Body of pancreas (tissue), 4 donors: ENCODE data around the gene RABGAP1. TPM values are rescaled to one million over a fixed set of nuclear protein-coding genes. Genes with fewer than 3 reads are reported as not detected.

Experiments
- ATAC-seq: fragments of 150-250 bp; one replicate; pipeline ENCODE4 v1.9.1; 2016
- DNase-seq, 4 donors: peaks; one replicate each; pipeline ENCODE4 v3.0.0-alpha.2; 2019
- H3K27ac ChIP-seq, 4 donors: fragments of 200-600 bp; sonication (generic); 1 replicate in 3 of 4; 2 replicates in 1 of 4; pipeline versions ENCODE4 v1.5.1 to v1.6.1; 2016 to 2019; ENCODE audit warnings: mild to moderate bottlenecking in 1 of 4, mixed read lengths in 1 of 4, moderate library complexity in 1 of 4
- H3K27me3 ChIP-seq, 2 donors: fragments of 200-600 bp; sonication (generic); one replicate each; pipeline ENCODE4 v1.6.0; 2016; ENCODE audit warnings: mild to moderate bottlenecking in 1 of 2
- H3K36me3 ChIP-seq, 2 donors: fragments of 200-600 bp; sonication (generic); replicated peaks in 1 of 2; 2 replicates each; pipeline ENCODE4 v1.5.1; 2016; ENCODE audit warnings: low read depth in 2 of 2; ENCODE audit not compliant: insufficient read depth in 1 of 2
- H3K4me1 ChIP-seq: fragments of 200-600 bp; sonication (generic); one replicate; pipeline ENCODE4 v1.6.0; 2016
- H3K4me3 ChIP-seq, 2 donors: fragments of 200-600 bp; sonication (generic); 1 replicate in 1 of 2; 2 replicates in 1 of 2; pipeline ENCODE4 v1.5.1; 2016 to 2019
- H3K9me3 ChIP-seq, 3 donors: fragments of 200-600 bp; sonication (generic); 1 replicate in 2 of 3; 2 replicates in 1 of 3; pipeline ENCODE4 v1.5.1; 2016
- CTCF ChIP-seq, 7 experiments: fragments of 450-650 bp in 4 of 7; fragments of 200-600 bp in 3 of 7; sonication (generic) in 3 of 7; IDR thresholded peaks; one replicate each; pipeline ENCODE4 v1.5.1; 2016 to 2019; ENCODE audit warnings: antibody characterized with exemption in 7 of 7
- POLR2A ChIP-seq, 3 donors: fragments of 450-650 bp; IDR thresholded peaks; one replicate each; pipeline ENCODE4 v1.6.1; 2016; ENCODE audit warnings: antibody characterized with exemption in 3 of 3, mild to moderate bottlenecking in 2 of 3
- WGBS, 2 donors: methylation state at CpG; one replicate each; pipeline ENCODE4 v1.1.5; 2017; 5-methylcytosine and 5-hydroxymethylcytosine counted together
- intact Hi-C: fragments of 100-400 bp; cut with DNase I; formaldehyde crosslinking; loops from one replicate; pipeline ENCODE4 v1.15.1; 2023
- total RNA-seq, 2 donors: library from RNA; depleted of rRNA; stranded (reverse); fragments of >200 nt; gene quantifications; one replicate each; pipeline ENCODE4 v1.1.0, GENCODE V29; 2016

Gene RABGAP1
- total RNA-seq, 2 donors from 2014 or later, result 31.1 to 33.6 TPM

DNA sequence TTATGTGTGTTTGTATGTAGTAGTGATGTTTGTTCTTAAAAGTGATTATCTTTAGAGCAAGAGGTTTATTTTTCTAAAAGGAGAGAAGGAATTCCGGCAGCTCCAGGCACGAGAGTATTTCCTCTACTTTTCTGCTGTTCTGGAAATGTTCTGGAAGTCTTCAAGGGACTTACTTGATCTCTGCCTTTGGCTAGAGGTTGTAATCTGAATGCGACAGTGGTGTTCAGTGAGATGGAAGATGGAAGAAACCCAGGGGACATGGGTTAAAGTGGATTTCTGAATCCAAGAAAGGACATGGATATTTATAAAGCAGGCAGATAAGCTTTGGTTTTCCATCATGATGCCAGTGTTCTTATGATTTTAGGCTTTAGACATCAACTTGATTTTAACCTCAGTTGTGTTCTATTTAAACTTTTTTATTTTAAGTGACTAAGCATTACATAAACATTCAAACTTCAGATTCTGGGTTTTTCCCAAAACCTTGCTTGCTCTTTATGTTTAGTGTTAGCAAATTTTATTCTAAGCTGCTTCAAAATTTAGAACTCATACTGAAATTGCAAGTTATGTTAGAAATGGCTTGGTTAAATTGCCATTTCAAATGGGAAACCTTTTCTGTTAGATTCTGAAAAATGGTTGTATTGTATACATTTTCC, 96.2 kb downstream of the RABGAP1 start:
- H3K36me3 ChIP-seq, result no peaks in the 10 kb centered on the region
- no peaks in the 10 kb centered on the region for H3K27me3 ChIP-seq
- no peak for DNase-seq
- H3K9me3 ChIP-seq, result no peaks in the 10 kb centered on the region
- WGBS, 2 donors, result 85 to 90% methylated on average over 3 of the region's 3 CpGs
- no peak overlapping the region for H3K4me3 ChIP-seq
- H3K27ac ChIP-seq, result no peak overlapping the region
- ATAC-seq, result no peak
- TF ChIP-seq CTCF (IDR thresholded peaks at IDR 0.05) (no peak), POLR2A (IDR thresholded peaks at IDR 0.05) (no peak)
- H3K4me1 ChIP-seq, result no peaks in the 10 kb centered on the region
- intact Hi-C loops, result no loop called here

GRCh38 chr9:123039617-123040219, 98.9 kb downstream of the RABGAP1 start:
- Histone ChIP-seq H3K27ac (no peak overlapping the region), H3K27me3 (no peaks in the 10 kb centered on the region), H3K9me3 (no peaks in the 10 kb centered on the region), H3K4me3 (no peak overlapping the region), H3K36me3 (no peaks in the 10 kb centered on the region), H3K4me1 (no peaks in the 10 kb centered on the region)
- 48 to 56% methylated on average over 1 of the region's 1 CpG for WGBS, 2 donors
- intact Hi-C loops, result no loop called here
- no peak for TF ChIP-seq POLR2A (IDR thresholded peaks at IDR 0.05)
- TF ChIP-seq CTCF (IDR thresholded peaks at IDR 0.05), result no peak
- no peak for DNase-seq
- no peak for ATAC-seq

DNA sequence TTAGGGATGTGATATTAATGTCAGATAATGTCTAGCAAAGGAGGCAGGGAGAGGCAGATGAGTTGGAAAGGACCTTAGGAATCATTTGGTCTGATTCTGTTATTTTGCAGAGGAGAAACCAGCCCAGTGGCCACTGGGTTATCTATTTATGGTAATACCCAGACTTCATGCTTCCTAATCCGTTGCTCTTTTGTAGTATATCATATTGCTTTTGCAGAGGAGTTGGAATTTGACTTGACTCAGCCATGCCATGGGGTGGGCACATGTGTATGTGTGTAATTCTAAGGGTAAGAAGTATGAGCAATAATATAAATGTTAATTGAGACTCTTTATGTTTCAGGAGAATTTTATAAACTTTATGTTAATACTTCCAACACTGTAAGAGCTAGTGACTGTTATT, 100.0 kb downstream of the RABGAP1 start:
- Histone ChIP-seq H3K27me3 (no peaks in the 10 kb centered on the region), H3K4me3 (no peak overlapping the region), H3K27ac (no peak overlapping the region), H3K4me1 (no peaks in the 10 kb centered on the region), H3K36me3 (no peaks in the 10 kb centered on the region), H3K9me3 (no peaks in the 10 kb centered on the region)
- ATAC-seq (no peak), DNase-seq (no peak)
- intact Hi-C loops, result no loop called here
- WGBS, 2 donors, result 77 to 84% methylated on average over 1 of the region's 1 CpG
- TF ChIP-seq CTCF (IDR thresholded peaks at IDR 0.05) (no peak), POLR2A (IDR thresholded peaks at IDR 0.05) (no peak)

GRCh38 chr9:123041489-123041888, 100.7 kb downstream of the RABGAP1 start:
- no peaks in the 10 kb centered on the region for H3K9me3 ChIP-seq
- ATAC-seq (no peak), DNase-seq (no peak)
- no peak for TF ChIP-seq POLR2A (IDR thresholded peaks at IDR 0.05)
- TF ChIP-seq CTCF (IDR thresholded peaks at IDR 0.05), result no peak
- no peaks in the 10 kb centered on the region for H3K36me3 ChIP-seq
- H3K27me3 ChIP-seq, result no peaks in the 10 kb centered on the region
- 84 to 90% methylated on average over 2 of the region's 2 CpGs for WGBS, 2 donors
- intact Hi-C loops, result no loop called here
- H3K4me3 ChIP-seq, result no peak overlapping the region
- peaks cover 4% of the 10 kb centered on the region for H3K4me1 ChIP-seq
- H3K27ac ChIP-seq, result no peak overlapping the region
